Mesenchymal stem cell (in vitro differentiated cells and primary cell): ENCODE data around the gene PLIN4.

Source experiments
- DNase-seq: peaks from one replicate; pipeline ENCODE4 v3.0.0-alpha.2; 2013
- H2AFZ ChIP-seq: one replicate; pipeline ENCODE4 v1.6.1; 2013; ENCODE audit warnings: low read depth, mild to moderate bottlenecking, control low read depth, inconsistent platforms, low read length, moderate library complexity
- H2AK5ac ChIP-seq: 2 replicates; pipeline ENCODE4 v1.6.1; 2013; ENCODE audit warnings: low read length, moderate library complexity, mild to moderate bottlenecking, inconsistent platforms; ENCODE audit not compliant: severe bottlenecking
- H2BK120ac ChIP-seq: one replicate; pipeline ENCODE4 v1.6.1; 2013; ENCODE audit warnings: low read depth, mild to moderate bottlenecking, inconsistent platforms, low read length, moderate library complexity
- H2BK12ac ChIP-seq, 2 experiments: one replicate each; pipeline ENCODE4 v1.6.1; 2013; ENCODE audit warnings: inconsistent platforms in 2 of 2, low read length in 2 of 2, mild to moderate bottlenecking in 2 of 2, moderate library complexity in 2 of 2, control low read depth in 1 of 2
- H2BK15ac ChIP-seq: one replicate; pipeline ENCODE4 v1.6.1; 2013; ENCODE audit warnings: mild to moderate bottlenecking, low read depth, inconsistent platforms; ENCODE audit not compliant: poor library complexity, severe bottlenecking
- H2BK5ac ChIP-seq: 2 replicates; pipeline ENCODE4 v1.6.1; 2013; ENCODE audit warnings: low read depth, mild to moderate bottlenecking, low read length, control low read depth, inconsistent platforms; ENCODE audit not compliant: poor library complexity, severe bottlenecking
- H3K14ac ChIP-seq, 2 experiments: one replicate each; pipeline ENCODE4 v1.6.1; 2013; ENCODE audit warnings: inconsistent platforms in 2 of 2, low read length in 2 of 2, control low read depth in 1 of 2, mild to moderate bottlenecking in 1 of 2, moderate library complexity in 1 of 2
- H3K18ac ChIP-seq, 2 experiments: one replicate each; pipeline ENCODE4 v1.6.1; 2013; ENCODE audit warnings: inconsistent platforms in 2 of 2, low read length in 2 of 2, control low read depth in 1 of 2, low read depth in 1 of 2, mild to moderate bottlenecking in 1 of 2
- H3K23ac ChIP-seq, 2 experiments: one replicate each; pipeline ENCODE4 v1.6.1; 2013; ENCODE audit warnings: inconsistent platforms in 2 of 2, low read length in 2 of 2, mild to moderate bottlenecking in 2 of 2, moderate library complexity in 2 of 2, control low read depth in 1 of 2
- H3K27ac ChIP-seq: 2 replicates; pipeline ENCODE4 v1.5.1; 2013; ENCODE audit warnings: mild to moderate bottlenecking, moderate library complexity, low read length, control low read depth, inconsistent platforms; ENCODE audit not compliant: poor library complexity, severe bottlenecking
- H3K27me3 ChIP-seq, 2 experiments: 2 replicates each; pipeline versions ENCODE4 v1.6.1 to v1.7.0; 2013; ENCODE audit warnings: low read length in 2 of 2, mild to moderate bottlenecking in 2 of 2, moderate library complexity in 2 of 2, control low read depth in 1 of 2, inconsistent platforms in 1 of 2; ENCODE audit not compliant: control insufficient read depth in 1 of 2, insufficient read depth in 1 of 2
- H3K36me3 ChIP-seq, 2 experiments: 2 replicates each; pipeline versions ENCODE4 v1.6.1 to v1.7.0; 2013; ENCODE audit warnings: low read length in 2 of 2, control low read depth in 1 of 2, inconsistent platforms in 1 of 2, low read depth in 1 of 2, mild to moderate bottlenecking in 1 of 2; ENCODE audit not compliant: insufficient read depth in 2 of 2, control insufficient read depth in 1 of 2
- H3K4ac ChIP-seq, 2 experiments: one replicate each; pipeline ENCODE4 v1.6.1; 2013; ENCODE audit warnings: inconsistent platforms in 2 of 2, low read length in 2 of 2, mild to moderate bottlenecking in 2 of 2, moderate library complexity in 2 of 2, control low read depth in 1 of 2, low read depth in 1 of 2
- H3K4me1 ChIP-seq: 2 replicates; pipeline ENCODE4 v1.6.1; 2013; ENCODE audit warnings: low read depth, low read length, control low read depth; ENCODE audit not compliant: control insufficient read depth, insufficient read depth
- H3K4me2 ChIP-seq: 2 replicates; pipeline ENCODE4 v1.6.1; 2013; ENCODE audit warnings: low read length, mild to moderate bottlenecking, inconsistent platforms; ENCODE audit not compliant: poor library complexity, severe bottlenecking
- H3K4me3 ChIP-seq, 2 experiments: 2 replicates each; pipeline versions ENCODE4 v1.5.1 to v1.7.0; 2013; ENCODE audit warnings: low read length in 2 of 2, mild to moderate bottlenecking in 2 of 2, control low read depth in 1 of 2, low read depth in 1 of 2; ENCODE audit not compliant: insufficient read depth in 1 of 2
- H3K79me1 ChIP-seq: replicated peaks from 2 replicates; pipeline ENCODE4 v1.6.1; 2013; ENCODE audit warnings: mild to moderate bottlenecking, control low read depth, low read length, inconsistent platforms; ENCODE audit not compliant: poor library complexity, severe bottlenecking
- H3K9ac ChIP-seq: 2 replicates; pipeline ENCODE4 v1.7.0; 2013; ENCODE audit warnings: mild to moderate bottlenecking, low read length, moderate library complexity
- H3K9me3 ChIP-seq: 2 replicates; pipeline ENCODE4 v1.7.0; 2013; ENCODE audit warnings: mild to moderate bottlenecking, low read length; ENCODE audit not compliant: control insufficient read depth
- H4K8ac ChIP-seq: one replicate; pipeline ENCODE4 v1.6.1; 2013; ENCODE audit warnings: inconsistent platforms, mild to moderate bottlenecking, low read length, moderate library complexity
- H4K91ac ChIP-seq: one replicate; pipeline ENCODE4 v1.6.1; 2013; ENCODE audit warnings: mild to moderate bottlenecking, low read length, inconsistent platforms
- WGBS: methylation state at CpG from one replicate; pipeline ENCODE4 v1.1.7; 2013; ENCODE audit warnings: mixed read lengths; 5-methylcytosine and 5-hydroxymethylcytosine counted together

The PLIN4 gene

DNA sequence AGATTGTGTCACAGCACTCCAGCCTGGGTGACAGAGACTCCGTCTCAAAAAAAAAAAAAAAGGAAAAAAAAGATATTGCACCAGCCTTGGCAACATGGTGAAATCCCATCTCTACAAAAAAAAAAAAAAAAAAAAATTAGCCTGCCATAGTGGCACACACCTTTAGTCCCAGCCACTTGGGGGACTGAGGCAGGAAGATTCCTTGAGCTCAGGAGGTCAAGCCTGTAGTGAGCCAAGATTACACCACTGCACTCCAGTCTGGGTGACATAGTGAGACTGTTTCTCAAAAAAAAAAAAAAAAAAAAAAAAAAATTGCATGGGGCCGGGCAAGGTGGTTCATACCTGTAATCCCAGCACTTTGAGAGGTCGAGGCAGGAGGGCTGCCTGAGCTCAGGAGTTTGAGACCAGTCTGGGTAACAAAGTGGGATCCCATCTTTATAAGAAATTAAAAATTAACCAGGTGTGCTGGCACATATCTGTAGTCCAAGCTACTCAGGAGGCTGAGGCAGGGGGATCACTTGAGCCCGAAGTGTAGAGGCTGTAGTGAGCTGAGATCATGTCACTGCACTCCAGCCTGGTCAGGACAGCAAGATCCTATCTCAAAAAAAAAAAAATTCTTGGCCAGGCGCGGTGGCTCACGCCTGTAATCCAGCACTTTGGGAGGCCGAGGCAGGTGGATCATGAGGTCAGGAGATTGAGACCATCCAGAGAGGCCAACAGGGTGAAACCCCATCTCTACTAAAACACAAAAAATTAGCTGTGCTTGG is 53.3 kb downstream of the PLIN4 start:
- H2AK5ac ChIP-seq = no peak overlapping the region
- no peak overlapping the region for H2BK120ac ChIP-seq
- H3K4me2 ChIP-seq = no peak overlapping the region
- no peaks in the 10 kb centered on the region for H3K36me3 ChIP-seq
- H3K23ac ChIP-seq = no peak overlapping the region
- 88% methylated on average over 8 of the region's 8 CpGs for WGBS
- no peak overlapping the region for H4K8ac ChIP-seq
- H3K4me1 ChIP-seq = no peaks in the 10 kb centered on the region
- H2AFZ ChIP-seq = no peak overlapping the region
- no peak overlapping the region for H3K18ac ChIP-seq
- no peak overlapping the region for H3K4ac ChIP-seq
- H2BK12ac ChIP-seq = no peak overlapping the region
- no peak overlapping the region for H2BK15ac ChIP-seq
- no peak overlapping the region for H3K27ac ChIP-seq
- no peaks in the 10 kb centered on the region for H3K27me3 ChIP-seq
- H3K9ac ChIP-seq = no peak overlapping the region
- H3K79me1 ChIP-seq = no peaks in the 10 kb centered on the region
- no peak overlapping the region for H3K4me3 ChIP-seq
- H3K9me3 ChIP-seq = no peaks in the 10 kb centered on the region
- no peak for DNase-seq
- no peak overlapping the region for H4K91ac ChIP-seq
- no peak overlapping the region for H3K14ac ChIP-seq
- no peak overlapping the region for H2BK5ac ChIP-seq

DNA sequence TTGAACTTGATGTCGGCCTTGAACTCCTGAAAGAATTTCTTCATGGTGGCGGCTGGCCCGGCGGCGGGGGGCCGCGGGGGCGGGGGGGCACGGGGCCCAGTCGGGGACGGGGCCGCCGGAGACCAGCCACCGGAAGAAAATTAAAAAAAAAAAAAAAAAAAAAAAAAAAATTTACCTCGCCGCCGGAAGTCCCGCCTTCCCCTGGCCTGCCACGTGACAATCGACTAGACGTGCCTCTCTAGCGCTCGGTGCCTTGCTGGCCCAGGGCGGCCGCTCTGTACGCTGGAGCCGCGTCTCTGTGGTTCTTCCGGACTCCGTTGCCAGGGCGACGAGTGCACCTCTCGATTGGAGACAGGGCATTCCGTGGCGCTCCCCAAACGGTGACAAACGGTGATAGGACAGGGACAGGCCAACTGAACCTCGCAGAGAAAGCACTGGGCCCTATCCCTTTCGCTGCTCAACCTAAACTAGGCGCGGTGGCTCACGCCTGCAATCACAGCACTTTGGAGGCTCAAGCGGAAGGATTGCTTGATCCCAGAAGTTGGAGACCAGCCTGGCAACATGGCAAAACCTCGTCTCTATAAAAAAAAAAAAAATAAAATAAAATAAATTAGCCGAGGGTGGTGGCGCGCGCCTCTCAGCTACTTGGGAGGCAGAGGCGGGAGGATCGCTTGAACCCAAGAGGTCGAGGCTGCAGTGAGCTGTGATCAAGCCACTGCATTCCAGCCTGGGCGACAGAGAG is 60.5 kb downstream of the PLIN4 start, which contains the start of gene UBXN6:
TSS of gene UBXN6 (minus strand) at position 141 of the 742 bp plus-strand sequence. CDS start at position 44, 97 bp downstream.
- Histone ChIP-seq H2BK120ac (peak within 1 kb of the TSS; percentile 90), H3K36me3 (peaks cover 13 to 22% of the 10 kb centered on the region in 2 experiments), H3K4me3 (peak within 1 kb of the TSS; percentile 79 to 99), H4K91ac (peak within 1 kb of the TSS; percentile 98), H3K4me2 (peak within 1 kb of the TSS; percentile 94), H3K79me1 (peaks cover 21% of the 10 kb centered on the region), H2AK5ac (peak within 1 kb of the TSS; percentile 36), H3K9me3 (no peaks in the 10 kb centered on the region), H3K4ac (peak within 1 kb of the TSS; percentile 95 to 96), H3K27me3 (no peaks in the 10 kb centered on the region), H3K9ac (peak within 1 kb of the TSS; percentile 100), H3K18ac (peak within 1 kb of the TSS; percentile 84 to 95), H2BK12ac (peak within 1 kb of the TSS; percentile 46 to 77), H3K14ac (peak within 1 kb of the TSS in 1 of 2 experiments; percentile 90), H4K8ac (peak within 1 kb of the TSS; percentile 93), H3K27ac (peak within 1 kb of the TSS; percentile 99), H3K23ac (peak within 1 kb of the TSS in 1 of 2 experiments; percentile 73), H2BK5ac (peak within 1 kb of the TSS; percentile 99), H2AFZ (peak within 1 kb of the TSS; percentile 16), H3K4me1 (peaks cover 38% of the 10 kb centered on the region), H2BK15ac (peak within 1 kb of the TSS; percentile 91)
- 17% methylated on average over 38 of the region's 52 CpGs for WGBS
- peak; percentile 99 for DNase-seq

GRCh38 chr19:4456843-4457653 is 61.2 kb downstream of the PLIN4 start:
- peak overlapping the region; percentile 84 to 95 for H3K18ac ChIP-seq
- peak overlapping the region; percentile 91 for H2BK15ac ChIP-seq
- peak overlapping the region; percentile 99 for H3K27ac ChIP-seq
- peak overlapping the region in 1 of 2 experiments; percentile 90 for H3K14ac ChIP-seq
- peak overlapping the region; percentile 90 for H2BK120ac ChIP-seq
- peak overlapping the region; percentile 95 to 96 for H3K4ac ChIP-seq
- no peak overlapping the region for H2AFZ ChIP-seq
- H3K27me3 ChIP-seq = no peaks in the 10 kb centered on the region
- H3K36me3 ChIP-seq = peaks cover 20 to 29% of the 10 kb centered on the region in 2 experiments
- peak overlapping the region; percentile 36 for H2AK5ac ChIP-seq
- H3K79me1 ChIP-seq = peaks cover 29% of the 10 kb centered on the region
- peak; percentile 75 for DNase-seq
- H3K9ac ChIP-seq = peak overlapping the region; percentile 100
- peak overlapping the region; percentile 98 for H4K91ac ChIP-seq
- H3K23ac ChIP-seq = peak overlapping the region in 1 of 2 experiments; percentile 73
- 2% methylated on average over 35 of the region's 53 CpGs for WGBS
- no peaks in the 10 kb centered on the region for H3K9me3 ChIP-seq
- peak overlapping the region; percentile 79 to 99 for H3K4me3 ChIP-seq
- H2BK5ac ChIP-seq = peak overlapping the region; percentile 99
- H3K4me2 ChIP-seq = peak overlapping the region; percentile 94
- peak overlapping the region; percentile 46 to 77 for H2BK12ac ChIP-seq
- peaks cover 38% of the 10 kb centered on the region for H3K4me1 ChIP-seq
- H4K8ac ChIP-seq = peak overlapping the region; percentile 93
